ENCODE data around the gene SUDS3.

DNA sequence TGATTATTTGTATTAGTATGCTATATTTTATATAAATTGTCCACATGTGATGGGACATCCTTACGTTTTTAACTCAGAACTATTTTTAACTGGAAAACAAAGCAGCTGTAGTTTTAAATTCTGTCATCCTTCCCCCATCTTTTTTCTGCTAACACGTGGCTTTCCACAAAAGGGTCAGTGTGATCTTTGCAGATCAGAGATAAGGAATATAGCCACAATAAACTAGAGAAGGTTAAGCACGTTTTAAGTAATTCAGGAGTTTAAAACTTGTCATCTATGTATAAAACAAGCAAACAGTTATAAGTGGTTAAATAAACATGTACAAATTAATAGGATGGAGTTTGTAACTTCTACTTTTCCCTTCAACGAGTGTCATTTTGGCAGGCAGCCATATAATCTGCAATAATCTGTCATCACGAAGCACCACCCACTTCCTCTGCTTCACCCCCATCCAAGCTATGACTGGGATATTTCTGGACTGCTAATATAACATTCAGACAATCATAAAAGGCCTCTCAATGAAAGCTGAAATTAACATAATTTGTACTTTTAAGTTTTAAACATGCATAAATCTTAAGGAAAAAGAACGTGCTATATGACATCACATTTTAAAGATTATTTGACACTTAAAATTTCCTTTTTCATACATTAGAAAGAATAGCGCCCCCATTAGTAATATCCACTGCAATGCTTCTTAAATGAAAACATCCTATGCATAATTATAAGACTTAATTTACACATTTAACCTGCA is 18.9 kb upstream of the SUDS3 start:
- TF ChIP-seq, protein P1, sequence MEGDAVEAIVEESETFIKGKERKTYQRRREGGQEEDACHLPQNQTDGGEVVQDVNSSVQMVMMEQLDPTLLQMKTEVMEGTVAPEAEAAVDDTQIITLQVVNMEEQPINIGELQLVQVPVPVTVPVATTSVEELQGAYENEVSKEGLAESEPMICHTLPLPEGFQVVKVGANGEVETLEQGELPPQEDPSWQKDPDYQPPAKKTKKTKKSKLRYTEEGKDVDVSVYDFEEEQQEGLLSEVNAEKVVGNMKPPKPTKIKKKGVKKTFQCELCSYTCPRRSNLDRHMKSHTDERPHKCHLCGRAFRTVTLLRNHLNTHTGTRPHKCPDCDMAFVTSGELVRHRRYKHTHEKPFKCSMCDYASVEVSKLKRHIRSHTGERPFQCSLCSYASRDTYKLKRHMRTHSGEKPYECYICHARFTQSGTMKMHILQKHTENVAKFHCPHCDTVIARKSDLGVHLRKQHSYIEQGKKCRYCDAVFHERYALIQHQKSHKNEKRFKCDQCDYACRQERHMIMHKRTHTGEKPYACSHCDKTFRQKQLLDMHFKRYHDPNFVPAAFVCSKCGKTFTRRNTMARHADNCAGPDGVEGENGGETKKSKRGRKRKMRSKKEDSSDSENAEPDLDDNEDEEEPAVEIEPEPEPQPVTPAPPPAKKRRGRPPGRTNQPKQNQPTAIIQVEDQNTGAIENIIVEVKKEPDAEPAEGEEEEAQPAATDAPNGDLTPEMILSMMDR (IDR thresholded peaks at IDR 0.05): peak in 1 of 6 experiments; percentile 24
- TF ChIP-seq POLR2A (IDR thresholded peaks at IDR 0.05): no peak

Data from adrenal gland (tissue), 5 donors.